HCT116 (cell line): ENCODE data around the gene DDX28. TPM values are rescaled to one million over a fixed set of nuclear protein-coding genes. Genes with fewer than 3 reads are reported as not detected.
"Not testable (repeated sequence)": the region's sequence is repeated elsewhere in the genome, so short reads cannot be mapped to it uniquely, and the experiment has no call there.

Source experiments
- ATAC-seq: fragments of 200-7000 bp; cut with Tn5 transposase; 2 replicates; pipeline ENCODE4 v1.9.1; 2020; ENCODE audit warnings: mild to moderate bottlenecking, moderate library complexity
- BruUV-seq: library from RNA; stranded (reverse); fragments of 400-500 nt; replicated peaks from 2 replicates; lab custom pipeline; 2021; lab: Mats Ljungman, UMichigan
- CTCF ChIA-PET: fragments of 300-600 bp; sonication (Branson Sonifier 250); formaldehyde crosslinking; loops from one replicate; lab custom pipeline; 2021; ENCODE audit warnings: antibody characterized with exemption; lab: Charles Lee
- POLR2A ChIA-PET: fragments of 300-600, 350-600 bp; sonication (Branson Sonifier 250); formaldehyde crosslinking; loops from one replicate; lab custom pipeline; 2021; ENCODE audit warnings: antibody characterized with exemption; lab: Charles Lee
- RAD21 ChIA-PET, 2 experiments: fragments of 300-600 bp; sonication (Branson Sonifier 250); formaldehyde crosslinking; loops; one replicate each; lab custom pipeline; 2023; ENCODE audit warnings: low total read pairs in 2 of 2; ENCODE audit not compliant: uncharacterized antibody in 2 of 2, unreplicated experiment in 2 of 2, low non-redundant PET in 1 of 2; lab: Charles Lee
- DNase-seq: peaks from one replicate; pipeline ENCODE4 v3.0.0-alpha.2; 2010; ENCODE audit warnings: low read depth, low spot score
- H2AFZ ChIP-seq: fragments of 200-600 bp; shearing (Covaris generic), sonication (generic); 2 replicates; pipeline ENCODE4 v1.6.1; 2017; ENCODE audit warnings: low read depth, mixed run types, mixed read lengths, antibody characterized with exemption, low read length; ENCODE audit not compliant: poor library complexity, severe bottlenecking
- H3K27ac ChIP-seq: 2 replicates; pipeline ENCODE4 v1.5.1; 2012; ENCODE audit warnings: low read depth, low read length
- H3K27me3 ChIP-seq: fragments of 200-600 bp; sonication (generic); 2 replicates; pipeline ENCODE4 v1.6.1; 2016; ENCODE audit warnings: mixed run types, low read length, mixed read lengths; ENCODE audit not compliant: insufficient read depth
- H3K36me3 ChIP-seq, 2 experiments: fragments of 200-500 bp in 1 of 2; fragments of 200-600 bp in 1 of 2; sonication (Bioruptor generic) in 1 of 2; sonication (generic) in 1 of 2; 2 replicates each; pipeline versions ENCODE4 v1.5.1 to v1.6.1; 2014 to 2016; ENCODE audit warnings: low read length in 2 of 2, inconsistent platforms in 1 of 2, mixed read lengths in 1 of 2, mixed run types in 1 of 2; ENCODE audit not compliant: insufficient read depth in 2 of 2, control insufficient read depth in 1 of 2
- H3K4me1 ChIP-seq, 2 experiments: fragments of 200-600 bp in 1 of 2; sonication (generic) in 1 of 2; 2 replicates each; pipeline versions ENCODE4 v1.5.1 to v1.6.1; 2012 to 2017; ENCODE audit warnings: low read length in 2 of 2, inconsistent platforms in 1 of 2, mild to moderate bottlenecking in 1 of 2, mixed read lengths in 1 of 2, mixed run types in 1 of 2, moderate library complexity in 1 of 2; ENCODE audit not compliant: insufficient read depth in 2 of 2, control insufficient read depth in 1 of 2
- H3K4me2 ChIP-seq: fragments of 200-600 bp; sonication (generic); 2 replicates; pipeline ENCODE4 v1.6.1; 2017; ENCODE audit warnings: mixed run types, low read length, mixed read lengths
- H3K4me3 ChIP-seq, 2 experiments: fragments of 200-600 bp in 1 of 2; sonication (generic) in 1 of 2; replicated peaks in 1 of 2; 2 replicates each; pipeline ENCODE4 v1.5.1; 2011 to 2016; ENCODE audit warnings: low read length in 2 of 2, control low read depth in 1 of 2, low read depth in 1 of 2, mild to moderate bottlenecking in 1 of 2, mixed read lengths in 1 of 2, mixed run types in 1 of 2
- H3K79me2 ChIP-seq: fragments of 200-600 bp; sonication (generic); 2 replicates; pipeline ENCODE4 v1.6.1; 2017; ENCODE audit warnings: mild to moderate bottlenecking, mixed run types, low read length, moderate library complexity, mixed read lengths; ENCODE audit not compliant: insufficient read depth
- H3K9ac ChIP-seq: fragments of 200-600 bp; sonication (generic); 2 replicates; pipeline ENCODE4 v1.6.1; 2016; ENCODE audit warnings: low read length, mixed read lengths
- H3K9me2 ChIP-seq: fragments of 200-600 bp; sonication (generic), shearing (Covaris generic); 2 replicates; pipeline ENCODE4 v1.6.1; 2017; ENCODE audit warnings: mixed run types, mild to moderate bottlenecking, moderate library complexity; ENCODE audit not compliant: insufficient read depth
- H3K9me3 ChIP-seq, 2 experiments: fragments of 200-500 bp in 1 of 2; fragments of 200-600 bp in 1 of 2; sonication (Bioruptor generic) in 1 of 2; sonication (generic) in 1 of 2; 2 replicates each; pipeline ENCODE4 v1.6.1; 2014 to 2017; ENCODE audit warnings: low read length in 2 of 2, mixed read lengths in 2 of 2, inconsistent platforms in 1 of 2, low read depth in 1 of 2, mild to moderate bottlenecking in 1 of 2, mixed run types in 1 of 2, moderate library complexity in 1 of 2; ENCODE audit not compliant: control insufficient read depth in 1 of 2, insufficient read depth in 1 of 2
- H4K20me1 ChIP-seq: fragments of 200-600 bp; sonication (generic), shearing (Covaris generic); 2 replicates; pipeline ENCODE4 v1.6.1; 2017; ENCODE audit warnings: mixed run types, mild to moderate bottlenecking, moderate library complexity; ENCODE audit not compliant: insufficient read depth
- EZH2 ChIP-seq: fragments of 200-600 bp; sonication (generic); IDR thresholded peaks from 2 replicates; pipeline ENCODE4 v1.6.1; 2017; ENCODE audit warnings: antibody characterized with exemption, mixed run types
- EZH2phosphoT487 ChIP-seq: fragments of 200-600 bp; IDR thresholded peaks from 2 replicates; pipeline ENCODE4 v1.6.1; 2018; ENCODE audit warnings: antibody characterized with exemption, borderline replicate concordance
- FOSL1 ChIP-seq: IDR thresholded peaks from 2 replicates; pipeline ENCODE4 v1.6.1; 2012; ENCODE audit warnings: low read depth
- SP1 ChIP-seq: IDR thresholded peaks from 2 replicates; pipeline ENCODE4 v1.6.1; 2012; ENCODE audit warnings: low read depth
- SRF ChIP-seq: IDR thresholded peaks from 2 replicates; pipeline ENCODE4 v1.6.1; 2012; ENCODE audit warnings: low read depth
- intact Hi-C: fragments of 100-400 bp; cut with micrococcal nuclease; formaldehyde crosslinking; loops from 2 replicates; pipeline ENCODE4 v1.10.0; 2022
- total RNA-seq: library from RNA; stranded (reverse); gene quantifications from one replicate; pipeline ENCODE4 v1.2.1, GENCODE V29; 2021; ENCODE audit not compliant: unreplicated experiment

DDX28 gene
- total RNA-seq, 1 experiment from 2014 or later, result 13.8 TPM

GRCh38 chr16:68031951-68032350, 8.9 kb upstream of the DDX28 start:
- H3K9ac ChIP-seq, result peak overlapping the region; percentile 32
- H3K9me3 ChIP-seq, result no peaks in the 10 kb centered on the region
- H3K4me2 ChIP-seq, result peak overlapping the region; percentile 47
- DNase-seq (peak; percentile 36), ATAC-seq (peak; percentile 68)
- peak overlapping the region; percentile 34 for H3K27ac ChIP-seq
- no peaks in the 10 kb centered on the region for H4K20me1 ChIP-seq
- H3K79me2 ChIP-seq, result peaks cover 11% of the 10 kb centered on the region
- no peak overlapping the region for H2AFZ ChIP-seq
- intact Hi-C loops, result no loop called here
- CTCF ChIA-PET, result interaction anchor here (1.4 kb wide), 1 partner anchor 9 kb away, joined by 4 read pairs; no protein-coding TSS in a partner anchor
- RAD21 ChIA-PET, result no interaction called here
- H3K4me3 ChIP-seq, result peak overlapping the region in 1 of 2 experiments; percentile 22; a peak in 1 of 4 replicates
- H3K27me3 ChIP-seq, result no peaks in the 10 kb centered on the region
- BruUV-seq, result no TSS peak
- peaks cover 21 to 47% of the 10 kb centered on the region in 2 experiments for H3K4me1 ChIP-seq
- POLR2A ChIA-PET, result no interaction called here
- H3K9me2 ChIP-seq, result no peaks in the 10 kb centered on the region
- H3K36me3 ChIP-seq, result peaks cover 0 to 17% of the 10 kb centered on the region in 2 experiments; a peak in 2 of 4 replicates
- TF ChIP-seq SRF (peak; percentile 84), EZH2 (no peak), SP1 (peak; percentile 43), EZH2phosphoT487 (no peak)

- H3K27ac ChIP-seq, result peak overlapping the region; percentile 40; the same call in 1 of the 2 replicates
- intact Hi-C loops, H3K27me3 ChIP-seq, H2AFZ ChIP-seq, CTCF ChIA-PET, H3K9me3 ChIP-seq, H3K9me2 ChIP-seq, H4K20me1 ChIP-seq, RAD21 ChIA-PET, BruUV-seq, DNase-seq, POLR2A ChIA-PET: not testable (repeated sequence)
- TF ChIP-seq FOSL1, result 0 out of 2 replicates have a peak, but pooled peaks have one; percentile 14
- H3K36me3 ChIP-seq, result peaks cover 7 to 17% of the 10 kb centered on the region in 2 experiments; a peak in 3 of 4 replicates
- H3K4me3 ChIP-seq, result peak overlapping the region in 1 of 2 experiments; percentile 16; a peak in 1 of 4 replicates
- H3K4me1 ChIP-seq, result peaks cover 21 to 47% of the 10 kb centered on the region in 2 experiments
- peak overlapping the region; percentile 21 for H3K9ac ChIP-seq
- H3K79me2 ChIP-seq, result peaks cover 20% of the 10 kb centered on the region
- peak; percentile 40; the same call in 1 of the 2 replicates for ATAC-seq
- H3K4me2 ChIP-seq, result peak overlapping the region; percentile 47
Measured at GRCh38 chr16:68030108-68030507, 7.1 kb upstream of the DDX28 start.
